Stimulated activated CD8-positive, alpha-beta memory T cell treated with anti-CD3 and anti-CD28 coated beads, Interleukin-2, amount 100 ng/mL, for 48 hours (primary cell): Measurements from ENCODE around the gene PGRMC2.

Experiments
- DNase-seq, 2 donors: peaks; one replicate each; pipeline ENCODE4 v3.0.0-alpha.2; 2020; ENCODE audit warnings: low read depth in 2 of 2

The PGRMC2 gene

GRCh38 chr4:128220286-128221235 lies 67.1 kb downstream of the PGRMC2 start:
- no peak for DNase-seq
